GM23248 (cell line): ENCODE data around the gene COA7. TPM values are rescaled to one million over a fixed set of nuclear protein-coding genes. Genes with fewer than 3 reads are reported as not detected.
"Not testable (repeated sequence)": the region's sequence is repeated elsewhere in the genome, so short reads cannot be mapped to it uniquely, and the experiment has no call there.

ENCODE experiments used
- DNase-seq: peaks from one replicate; pipeline ENCODE4 v3.0.0-alpha.2; 2015
- H2AFZ ChIP-seq: fragments of 200-600 bp; sonication (generic); 2 replicates; pipeline ENCODE4 v1.6.1; 2016; ENCODE audit warnings: antibody characterized with exemption
- H3F3A ChIP-seq: fragments of 200-600 bp; sonication (generic); 2 replicates; pipeline ENCODE4 v1.6.1; 2016; ENCODE audit warnings: mild to moderate bottlenecking, antibody characterized with exemption, mixed run types; ENCODE audit not compliant: insufficient read depth
- H3K27ac ChIP-seq: fragments of 200-600 bp; sonication (generic); 2 replicates; pipeline ENCODE4 v1.5.1; 2016; ENCODE audit warnings: mild to moderate bottlenecking
- H3K27me3 ChIP-seq: fragments of 200-600 bp; sonication (generic); replicated peaks from 2 replicates; pipeline ENCODE4 v1.6.1; 2016; ENCODE audit warnings: mild to moderate bottlenecking; ENCODE audit not compliant: insufficient read depth
- H3K36me3 ChIP-seq: fragments of 200-600 bp; sonication (generic); 2 replicates; pipeline ENCODE4 v1.6.1; 2016; ENCODE audit warnings: low read depth, mild to moderate bottlenecking
- H3K4me1 ChIP-seq: fragments of 200-600 bp; sonication (generic); 2 replicates; pipeline ENCODE4 v1.6.1; 2016; ENCODE audit warnings: mild to moderate bottlenecking; ENCODE audit not compliant: insufficient read depth
- H3K4me2 ChIP-seq: fragments of 200-600 bp; sonication (generic); one replicate; pipeline ENCODE4 v1.6.1; 2016; ENCODE audit warnings: mild to moderate bottlenecking; ENCODE audit not compliant: unreplicated experiment
- H3K4me3 ChIP-seq: fragments of 200-600 bp; sonication (generic); 2 replicates; pipeline ENCODE4 v1.5.1; 2016; ENCODE audit warnings: mild to moderate bottlenecking
- H3K79me2 ChIP-seq: fragments of 200-600 bp; sonication (generic); 2 replicates; pipeline ENCODE4 v1.6.1; 2016; ENCODE audit warnings: mild to moderate bottlenecking; ENCODE audit not compliant: insufficient read depth
- H3K9ac ChIP-seq: fragments of 200-600 bp; sonication (generic); 2 replicates; pipeline ENCODE4 v1.6.1; 2016; ENCODE audit warnings: mild to moderate bottlenecking
- H3K9me2 ChIP-seq: fragments of 200-600 bp; sonication (generic); 2 replicates; pipeline ENCODE4 v1.6.1; 2016; ENCODE audit warnings: mixed run types, mild to moderate bottlenecking, moderate library complexity; ENCODE audit not compliant: insufficient read depth
- H3K9me3 ChIP-seq: fragments of 200-600 bp; sonication (generic); one replicate; pipeline ENCODE4 v1.6.1; 2017; ENCODE audit warnings: low read depth
- H4K20me1 ChIP-seq: fragments of 200-600 bp; sonication (generic); 2 replicates; pipeline ENCODE4 v1.6.0; 2016; ENCODE audit not compliant: insufficient read depth
- EZH2 ChIP-seq: fragments of 200-600 bp; sonication (generic); IDR thresholded peaks from 2 replicates; pipeline ENCODE4 v1.6.1; 2018; ENCODE audit warnings: antibody characterized with exemption, mild to moderate bottlenecking; ENCODE audit not compliant: insufficient read depth, poor library complexity, severe bottlenecking
- EZH2phosphoT487 ChIP-seq: fragments of 200-600 bp; sonication (generic); IDR thresholded peaks from 2 replicates; pipeline ENCODE4 v1.6.1; 2018; ENCODE audit warnings: antibody characterized with exemption, moderate library complexity, mild to moderate bottlenecking, low read depth; ENCODE audit not compliant: insufficient read depth
- WGBS, 2 experiments: methylation state at CpG; one replicate each; pipeline ENCODE4 v1.1.6; 2015 to 2017; ENCODE audit warnings: low lambda C conversion rate in 2 of 2, low coverage in 1 of 2; ENCODE audit errors: missing lambda C conversion rate in 2 of 2; 5-methylcytosine and 5-hydroxymethylcytosine counted together
- in situ Hi-C: fragments of 300-500 bp; cut with MboI; formaldehyde crosslinking; loops from 2 replicates; pipeline ENCODE4 v1.15.0; 2020
- polyA plus RNA-seq: library from polyadenylated mRNA; unstranded; fragments of >200 nt; fragmentation: Nextera tagmentation; extraction: Ambion mirVana; gene quantifications from 2 replicates; pipeline ENCODE4 v1.2.1, GENCODE V29; 2016
- total RNA-seq: library from RNA; depleted of rRNA; stranded (reverse); fragments of >200 nt; shearing (Covaris generic); gene quantifications from 2 replicates; pipeline ENCODE4 v1.2.3, GENCODE V29; 2014

The COA7 gene
- total and polyA plus RNA-seq, 2 experiments from 2014 or later: 6.9 to 12.9 TPM

DNA sequence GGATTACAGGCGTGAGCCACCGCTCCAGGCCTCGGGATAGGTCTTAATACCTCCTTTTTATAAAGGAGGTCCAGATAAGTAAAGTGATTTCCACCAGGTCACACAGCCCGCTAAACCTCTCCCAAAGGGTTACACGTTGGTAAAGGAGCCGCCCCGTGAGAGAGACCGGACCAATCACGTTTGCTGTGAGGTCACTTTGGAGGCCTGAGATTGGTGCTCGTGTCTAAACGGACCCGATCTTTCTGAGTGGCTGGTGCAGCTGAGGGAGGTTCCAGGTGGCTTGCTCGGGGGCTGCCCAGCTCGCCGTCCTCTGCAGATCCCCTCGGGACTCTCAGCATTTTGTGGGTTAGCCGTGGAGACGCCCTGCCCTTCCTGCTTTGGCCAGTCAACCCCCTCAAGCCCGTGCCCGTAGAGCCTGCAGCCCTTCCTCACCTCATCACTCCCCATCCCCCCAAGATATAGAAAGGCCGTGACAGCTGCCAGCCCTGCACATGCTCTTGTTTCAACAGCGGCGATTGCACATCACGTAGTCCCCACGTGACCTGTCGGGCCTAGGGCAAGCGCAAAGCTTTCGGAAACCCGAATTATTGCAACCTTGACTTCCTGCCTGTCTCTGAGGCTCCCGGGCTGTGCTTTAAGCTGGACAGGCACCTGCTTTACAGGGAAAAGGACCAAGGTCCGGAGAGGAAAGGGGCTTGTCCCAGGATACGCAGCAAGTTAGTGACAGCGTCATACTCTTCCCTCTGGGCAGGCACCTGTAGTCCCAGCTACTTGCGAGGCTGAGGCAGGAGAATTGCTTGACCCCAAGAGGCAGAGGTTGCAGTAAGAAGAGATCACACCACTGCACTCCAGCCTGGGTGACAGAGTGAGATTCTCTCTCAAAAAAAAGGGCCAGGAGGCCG lies 5.0 kb upstream of the COA7 start:
- TF ChIP-seq EZH2 (no peak), EZH2phosphoT487 (no peak)
- 5 to 6% methylated on average over 35 of the region's 35 CpGs for WGBS, 2 experiments

DNA sequence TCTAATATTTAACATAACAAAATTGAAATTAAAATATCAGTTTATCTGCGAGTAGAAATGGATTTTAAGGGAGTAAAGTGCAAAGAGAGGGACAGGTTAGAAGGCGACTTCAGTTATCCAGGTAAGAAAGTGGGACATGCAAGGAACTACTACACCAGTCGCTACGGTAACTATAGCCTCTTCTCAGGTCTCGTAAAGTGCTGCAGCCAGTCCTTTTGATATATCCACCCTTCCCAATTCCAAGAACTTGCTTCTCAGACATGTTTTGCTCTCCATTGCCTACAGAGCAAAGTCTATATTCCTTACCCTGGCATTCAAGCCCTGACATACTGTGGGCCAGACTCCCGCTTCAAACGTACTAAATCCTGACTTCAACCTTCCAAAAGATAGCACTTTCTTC lies 2.5 kb downstream of the COA7 start:
- TF ChIP-seq EZH2 (no peak), EZH2phosphoT487 (no peak)

More for the DNA sequence above, 5.0 kb upstream of the COA7 start:
- Histone ChIP-seq H3K9ac (peak overlapping the region; percentile 72), H3K4me3 (peak overlapping the region; percentile 72), H3K9me2 (no peaks in the 10 kb centered on the region), H4K20me1 (no peaks in the 10 kb centered on the region), H3K27me3 (no peaks in the 10 kb centered on the region), H3K79me2 (no peaks in the 10 kb centered on the region), H3K9me3 (no peaks in the 10 kb centered on the region), H3F3A (peaks cover 15% of the 10 kb centered on the region), H3K36me3 (no peaks in the 10 kb centered on the region), H3K4me1 (peaks cover 8% of the 10 kb centered on the region), H2AFZ (peak overlapping the region; percentile 91), H3K4me2 (peak overlapping the region; percentile 82), H3K27ac (no peak overlapping the region; the same call in 1 of the 2 replicates)
- DNase-seq: peak; percentile 94
- in situ Hi-C loops: loop anchor here (25.0 kb wide), 1 partner anchor 484 kb away; the partner anchor contains the start of gene CPT2

DNA sequence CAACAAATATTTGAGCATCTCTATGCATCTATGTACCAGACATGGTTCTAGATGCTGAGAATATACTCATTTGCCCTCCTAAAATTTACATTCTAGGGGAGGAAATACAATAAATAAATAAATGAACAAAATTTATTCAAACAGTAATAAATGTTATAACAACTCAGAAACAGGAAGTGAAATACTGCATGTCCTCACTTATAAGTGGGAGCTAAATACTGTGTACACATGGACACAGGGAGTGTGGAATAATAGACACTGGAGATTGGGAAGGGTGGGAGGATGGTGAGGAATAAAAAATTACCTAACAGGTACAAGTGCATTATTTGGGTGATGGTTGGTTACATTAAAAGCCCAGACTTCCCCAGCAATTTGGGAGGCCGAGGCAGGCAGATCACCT lies 4.3 kb downstream of the COA7 start:
- no peaks in the 10 kb centered on the region for H4K20me1 ChIP-seq
- no peaks in the 10 kb centered on the region; the same call in 1 of the 2 replicates for H3K4me1 ChIP-seq
- H3K79me2 ChIP-seq: peaks cover 65% of the 10 kb centered on the region
- DNase-seq: no peak
- H3K9me3 ChIP-seq: no peaks in the 10 kb centered on the region
- in situ Hi-C loops: loop anchor here (25.0 kb wide), 1 partner anchor 557 kb away; the partner anchor contains the start of gene ZFYVE9
- TF ChIP-seq EZH2 (no peak), EZH2phosphoT487 (no peak)
- H3F3A ChIP-seq: no peaks in the 10 kb centered on the region
- H3K36me3 ChIP-seq: peaks cover 6% of the 10 kb centered on the region; the same call in 1 of the 2 replicates
- 95 to 100% methylated on average over 1 of the region's 1 CpG for WGBS, 2 experiments
- no peak overlapping the region for H2AFZ ChIP-seq
- H3K9me2 ChIP-seq: no peaks in the 10 kb centered on the region
- H3K27ac ChIP-seq: no peak overlapping the region
- H3K4me3 ChIP-seq: no peak overlapping the region
- no peaks in the 10 kb centered on the region for H3K27me3 ChIP-seq
- no peak overlapping the region for H3K9ac ChIP-seq
- H3K4me2 ChIP-seq: no peak overlapping the region

More for the DNA sequence above, 2.5 kb downstream of the COA7 start:
- peaks cover 6% of the 10 kb centered on the region; the same call in 1 of the 2 replicates for H3K36me3 ChIP-seq
- no peak overlapping the region for H2AFZ ChIP-seq
- 98% methylated on average over 7 of the region's 7 CpGs for WGBS, 2 experiments
- H3K27ac ChIP-seq: no peak overlapping the region
- no peak for DNase-seq
- H3K9ac ChIP-seq: no peak overlapping the region
- H3K4me3 ChIP-seq: no peak overlapping the region
- H4K20me1 ChIP-seq: no peaks in the 10 kb centered on the region
- H3F3A ChIP-seq: 0 out of 2 replicates have a peak, but pooled peaks cover 6% of the 10 kb centered on the region
- no peak overlapping the region for H3K4me2 ChIP-seq
- H3K4me1 ChIP-seq: no peaks in the 10 kb centered on the region
- no peaks in the 10 kb centered on the region for H3K27me3 ChIP-seq
- no peaks in the 10 kb centered on the region for H3K9me2 ChIP-seq
- H3K79me2 ChIP-seq: peaks cover 65% of the 10 kb centered on the region
- in situ Hi-C loops: loop anchor here (25.0 kb wide), 1 partner anchor 558 kb away; the partner anchor contains the start of gene ZFYVE9
- no peaks in the 10 kb centered on the region for H3K9me3 ChIP-seq

DNA sequence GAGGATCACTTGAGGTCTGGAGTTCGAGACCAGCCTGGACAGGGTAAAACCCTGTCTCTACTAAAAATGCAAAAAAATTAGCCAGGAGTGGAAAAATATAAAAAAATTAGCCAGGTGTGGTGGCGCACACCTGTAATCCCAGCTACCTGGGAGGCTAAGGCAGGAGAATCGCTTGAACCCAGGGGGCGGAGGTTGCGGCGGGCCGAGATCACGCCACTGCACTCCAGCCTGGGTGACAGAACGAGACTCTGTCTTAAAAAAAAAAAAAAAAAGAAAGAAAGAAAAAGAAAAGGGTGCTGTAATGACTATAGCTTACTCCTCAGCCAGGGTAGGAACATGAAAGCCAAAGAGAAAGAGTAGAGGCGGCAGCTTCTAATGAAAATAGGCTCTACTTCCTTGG lies 4.8 kb downstream of the COA7 start:
- H3K9ac ChIP-seq, H3K36me3 ChIP-seq, H3K4me1 ChIP-seq, H3K9me2 ChIP-seq, H3K4me2 ChIP-seq, H3K9me3 ChIP-seq, H3K4me3 ChIP-seq, DNase-seq, H3F3A ChIP-seq, H3K27me3 ChIP-seq, H4K20me1 ChIP-seq, H3K27ac ChIP-seq, H2AFZ ChIP-seq: not testable (repeated sequence)
- WGBS, 2 experiments: 95 to 100% methylated on average over 5 to 10 of the region's 10 CpGs
- peaks cover 65% of the 10 kb centered on the region for H3K79me2 ChIP-seq
- in situ Hi-C loops: loop anchor here (25.0 kb wide), 1 partner anchor 556 kb away; the partner anchor contains the start of gene ZFYVE9
